Measurements from ENCODE around the gene PHOX2B. TPM values are rescaled to one million over a fixed set of nuclear protein-coding genes. Genes with fewer than 3 reads are reported as not detected.

The PHOX2B gene
- total RNA-seq: not detected

DNA sequence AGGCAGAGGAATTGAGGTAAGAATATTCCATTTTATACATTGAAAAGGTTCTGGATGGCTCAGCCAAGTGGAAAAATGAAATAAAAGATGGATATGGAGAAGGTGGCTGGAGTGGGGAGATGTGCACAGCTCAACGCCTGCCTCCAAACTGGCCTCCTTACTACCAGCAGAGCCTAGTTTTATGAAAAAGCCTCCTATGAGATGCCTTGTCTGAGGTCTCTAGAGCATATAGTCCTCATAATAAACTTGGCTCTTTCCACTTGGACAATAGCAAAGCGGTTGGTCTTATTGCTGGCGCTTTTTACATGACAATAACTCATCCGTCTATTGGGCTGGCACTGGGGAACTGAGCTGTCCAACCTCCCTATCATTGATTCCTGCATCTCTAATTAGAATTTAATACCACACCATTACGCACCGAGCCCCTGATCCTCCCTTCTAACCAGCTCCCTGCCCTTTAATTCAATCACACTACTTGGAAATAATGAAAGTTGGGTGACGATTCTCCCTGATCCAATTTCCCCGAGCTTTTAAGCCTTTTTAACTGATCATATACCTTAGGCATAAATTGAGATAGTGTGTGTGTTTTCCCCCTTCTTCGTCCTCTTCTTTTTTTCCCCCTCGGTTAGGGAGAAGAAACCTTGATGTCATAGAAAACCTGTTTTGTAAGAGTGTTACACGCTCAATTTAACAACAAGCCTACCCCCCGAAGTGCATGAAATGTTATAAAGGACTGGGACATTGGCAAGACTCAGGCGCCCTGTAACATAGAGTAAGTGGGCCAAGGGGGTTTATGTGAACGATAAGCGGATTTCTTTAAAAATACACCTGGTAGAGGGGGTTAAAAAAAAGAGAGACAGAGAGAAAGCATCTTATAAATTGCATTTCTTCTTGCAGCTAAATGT is at the start of gene PHOX2B:
Gene PHOX2B (minus strand): TSS at position 155 of the 905 bp plus-strand sequence. CDS start 115 bp downstream, at position 40.

Small RNA genes within 50 kb of the gene (small RNA-seq; reads per million reads assigned to genes)
- gene RNU1-49P (ENCODE audit: low replicate concordance): not detected

Other genes with a start within 250 kb of the PHOX2B start
- 282 TPM for gene LIMCH1, start 210.6 kb downstream of the PHOX2B start, total RNA-seq
- gene TMEM33, start 186.7 kb upstream of the PHOX2B start, total RNA-seq: 58.2 TPM
- gene DCAF4L1, start 233.0 kb upstream of the PHOX2B start, total RNA-seq: 0.31 TPM
- gene SLC30A9, start 241.8 kb upstream of the PHOX2B start, total RNA-seq: 110 TPM